NCI-H69 (cell line): Measurements from ENCODE around the gene NDUFA12.

Experiments
- DNase-seq: peaks from one replicate; lab custom pipeline; 2025; lab: John Stamatoyannopoulos, UW

Gene NDUFA12

DNA sequence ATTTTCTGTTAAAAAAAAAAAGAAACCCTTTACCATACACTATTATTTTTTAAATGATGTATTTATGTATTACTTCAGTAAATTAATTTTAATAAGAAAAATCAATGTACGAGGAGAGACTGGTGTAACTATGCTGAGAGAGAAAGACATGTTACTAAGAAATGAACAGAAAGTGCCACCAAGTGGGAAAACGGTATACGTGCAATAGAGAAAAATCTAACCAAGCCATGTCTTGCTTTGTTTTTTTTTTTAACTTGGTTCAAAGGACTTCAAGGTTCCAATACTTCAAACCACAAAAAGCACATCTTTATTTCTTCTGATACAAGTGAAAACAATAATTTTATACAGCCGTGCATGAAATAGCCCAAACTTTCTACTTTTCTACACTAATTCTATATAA is 22.9 kb downstream of the NDUFA12 start:
- DNase-seq: no peak

- DNase-seq: no peak
Measured at GRCh38 chr12:94979941-94980340, 23.6 kb downstream of the NDUFA12 start.

- peak; percentile 56 for DNase-seq
Measured at GRCh38 chr12:94977766-94978468, 25.6 kb downstream of the NDUFA12 start.

GRCh38 chr12:94973221-94973620 is 30.3 kb downstream of the NDUFA12 start:
- no peak for DNase-seq

GRCh38 chr12:94972795-94973194 is 30.7 kb downstream of the NDUFA12 start:
- DNase-seq: no peak

DNA sequence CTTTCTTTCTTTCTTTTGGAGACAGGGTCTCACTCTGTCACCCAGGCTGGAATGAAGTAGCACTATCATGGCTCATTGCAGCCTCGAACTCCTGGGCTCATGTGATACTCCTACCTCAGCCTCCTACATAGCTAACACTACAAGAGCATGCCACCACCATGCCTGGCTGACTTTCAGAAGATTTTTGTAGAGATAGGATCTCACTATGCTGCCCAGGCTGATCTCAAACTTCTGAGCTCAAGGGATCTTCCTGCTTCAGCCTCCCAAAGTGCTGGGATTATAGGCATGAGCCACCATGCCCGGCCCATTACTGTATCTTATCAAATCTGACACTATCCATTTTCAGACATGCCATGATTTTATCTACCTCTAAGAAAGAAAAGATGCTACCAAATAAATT is 31.6 kb downstream of the NDUFA12 start:
- DNase-seq: no peak

GRCh38 chr12:94970560-94970959 is 32.9 kb downstream of the NDUFA12 start:
- DNase-seq: no peak

DNA sequence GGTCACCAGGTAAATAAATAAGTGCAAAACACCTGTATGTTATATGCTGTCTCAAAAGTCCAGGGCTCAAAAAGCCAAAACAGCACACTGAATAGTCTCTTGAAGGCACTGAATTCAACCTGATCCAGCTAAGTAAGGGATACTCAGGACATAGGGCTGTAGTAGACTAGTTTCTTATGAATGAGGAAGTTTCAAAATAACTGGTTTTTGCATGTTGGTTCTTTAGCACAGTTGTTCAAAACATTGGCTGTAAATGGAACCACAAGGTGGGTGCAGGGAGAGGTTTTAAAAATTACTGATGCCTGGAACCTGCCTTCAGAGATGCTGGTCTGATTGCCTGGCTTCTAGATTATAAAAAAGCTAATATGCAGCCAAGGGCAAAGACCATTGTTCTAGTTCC is 34.1 kb downstream of the NDUFA12 start:
- no peak for DNase-seq

DNA sequence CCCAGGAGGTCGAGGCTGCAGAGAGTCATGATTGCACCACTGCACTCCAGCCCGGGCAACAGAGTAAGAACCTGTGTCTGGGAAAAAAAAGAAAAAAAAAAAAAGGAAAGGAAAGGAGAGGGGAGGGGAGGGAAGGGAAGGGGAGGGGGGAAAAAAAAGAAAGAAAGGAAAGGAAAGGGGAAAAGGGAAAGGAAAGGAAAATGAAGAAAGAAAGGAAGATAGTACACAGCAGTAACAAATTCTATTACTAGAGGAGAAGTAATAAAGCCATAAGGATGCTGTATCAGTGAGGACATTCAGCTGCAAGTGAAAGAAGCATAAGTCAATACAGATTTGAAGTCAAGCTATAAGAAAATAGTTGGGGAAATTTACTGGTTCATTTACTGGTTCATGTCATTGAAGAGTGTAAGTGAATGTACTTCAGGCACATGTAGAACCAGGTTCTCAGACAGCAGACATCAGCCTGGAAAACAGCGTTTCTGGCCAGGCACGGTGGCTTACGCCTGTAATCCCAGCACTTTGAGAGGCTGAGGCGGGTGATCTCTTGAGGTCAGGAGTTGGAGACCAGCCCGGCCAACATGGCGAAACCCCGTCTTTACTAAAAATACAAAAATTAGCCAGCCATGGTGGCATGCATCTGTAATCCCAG is 37.4 kb downstream of the NDUFA12 start:
- no peak for DNase-seq

DNA sequence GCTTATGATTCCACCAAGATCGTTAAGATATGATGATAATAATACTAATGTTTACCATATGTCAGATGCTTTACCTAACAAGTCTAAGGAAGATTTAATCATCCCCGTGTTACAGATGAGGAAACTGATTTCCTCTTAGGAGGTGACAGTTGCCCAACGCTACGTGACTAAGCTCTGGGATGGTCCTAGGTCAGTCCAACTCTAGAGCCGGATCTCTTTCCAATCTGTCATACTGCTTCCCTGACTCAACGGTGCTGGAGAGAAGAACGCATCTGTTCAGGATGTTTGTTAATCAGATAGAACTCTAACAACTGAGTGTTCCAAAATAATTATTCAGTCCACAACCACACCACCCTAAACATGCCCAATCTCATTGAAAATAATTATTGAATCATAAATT is 39.8 kb downstream of the NDUFA12 start:
- no peak for DNase-seq

DNA sequence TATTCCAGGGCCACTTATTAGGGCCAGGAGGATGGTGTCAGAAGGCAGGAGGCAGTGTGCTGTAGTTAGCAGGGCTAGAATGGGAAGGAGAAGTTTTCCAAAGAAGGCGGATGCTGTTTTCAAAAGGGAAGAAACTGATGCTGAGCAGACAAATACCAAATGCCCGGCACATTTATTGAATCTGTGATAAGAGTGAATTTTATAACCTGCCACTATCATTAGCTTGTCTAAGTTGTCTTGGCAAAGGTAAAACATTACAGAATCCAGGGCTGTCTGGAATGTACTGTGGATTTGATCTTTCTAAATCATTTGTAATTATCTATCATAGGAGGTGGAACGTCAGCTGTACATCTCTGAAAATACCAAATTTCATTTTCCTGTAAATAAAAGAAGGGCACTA is 40.8 kb downstream of the NDUFA12 start:
- no peak for DNase-seq

DNA sequence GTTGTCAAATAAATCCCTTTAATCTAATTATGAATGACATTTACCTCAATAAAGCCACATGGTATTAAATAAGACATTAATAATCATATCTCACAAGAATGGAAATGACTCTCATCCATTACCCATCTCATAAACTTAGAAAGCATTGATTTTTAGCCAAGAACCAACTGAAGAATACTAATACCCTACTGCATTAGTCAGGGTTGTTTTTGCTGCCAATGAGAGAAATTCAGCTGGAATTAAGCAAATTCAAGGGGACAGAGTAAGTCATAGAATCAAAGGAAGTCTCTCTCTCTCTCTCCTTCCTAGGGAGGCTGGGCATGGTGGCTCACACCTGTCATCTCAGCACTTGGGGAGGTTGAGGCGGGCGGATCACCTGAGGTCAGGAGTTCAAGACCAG is 41.6 kb downstream of the NDUFA12 start:
- DNase-seq: no peak

GRCh38 chr12:94961256-94961824 is 42.2 kb downstream of the NDUFA12 start:
- DNase-seq: no peak

DNA sequence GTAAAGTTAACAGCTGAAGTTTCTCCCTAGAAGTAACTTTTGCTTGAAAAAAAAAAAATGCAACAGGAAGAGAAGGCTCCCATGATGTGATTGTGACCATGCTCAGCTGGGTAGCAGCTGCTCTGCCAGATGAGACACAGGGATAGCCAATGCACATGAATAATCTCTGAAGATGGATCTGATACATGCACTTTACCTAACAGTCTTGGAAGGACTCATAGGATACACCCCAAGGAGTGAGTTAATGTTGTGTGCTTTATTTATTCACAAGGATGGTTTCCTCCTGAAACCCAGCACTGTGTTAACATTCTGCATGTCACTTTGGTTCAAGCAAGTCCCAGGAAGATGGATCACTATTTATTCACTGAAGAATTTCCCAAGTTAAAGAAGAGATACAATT is 46.5 kb downstream of the NDUFA12 start:
- DNase-seq: no peak

DNA sequence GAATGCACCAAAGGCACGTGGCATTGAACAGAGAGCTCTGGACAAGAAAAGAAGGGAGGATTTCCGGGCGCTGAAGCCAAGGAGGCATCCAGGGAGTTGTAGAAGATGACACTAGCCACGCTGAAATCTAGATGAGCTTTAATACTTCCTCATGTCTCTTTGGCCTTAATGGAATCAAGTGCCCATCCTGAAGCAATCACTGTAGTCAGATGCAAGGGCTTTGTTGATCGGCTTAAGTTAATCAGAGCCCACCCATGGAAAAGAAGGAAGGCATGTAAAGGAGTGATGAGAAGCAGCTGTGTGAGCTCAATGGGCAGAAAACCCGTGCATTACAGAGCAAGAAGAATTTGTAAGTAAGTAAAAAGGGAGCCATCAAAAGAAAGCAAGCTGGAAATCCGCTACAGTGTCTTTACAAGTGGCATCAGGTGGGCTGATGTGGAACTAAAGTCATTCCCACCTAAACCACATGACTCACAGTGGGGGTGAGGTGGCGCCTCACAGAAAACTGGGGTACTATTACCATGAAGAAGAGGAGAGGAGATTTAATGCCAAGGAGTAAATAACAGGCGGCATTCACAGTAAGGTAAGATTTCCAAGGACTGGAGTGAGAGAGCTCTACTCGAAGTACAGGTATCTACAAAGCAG is 48.4 kb downstream of the NDUFA12 start:
- no peak for DNase-seq

DNA sequence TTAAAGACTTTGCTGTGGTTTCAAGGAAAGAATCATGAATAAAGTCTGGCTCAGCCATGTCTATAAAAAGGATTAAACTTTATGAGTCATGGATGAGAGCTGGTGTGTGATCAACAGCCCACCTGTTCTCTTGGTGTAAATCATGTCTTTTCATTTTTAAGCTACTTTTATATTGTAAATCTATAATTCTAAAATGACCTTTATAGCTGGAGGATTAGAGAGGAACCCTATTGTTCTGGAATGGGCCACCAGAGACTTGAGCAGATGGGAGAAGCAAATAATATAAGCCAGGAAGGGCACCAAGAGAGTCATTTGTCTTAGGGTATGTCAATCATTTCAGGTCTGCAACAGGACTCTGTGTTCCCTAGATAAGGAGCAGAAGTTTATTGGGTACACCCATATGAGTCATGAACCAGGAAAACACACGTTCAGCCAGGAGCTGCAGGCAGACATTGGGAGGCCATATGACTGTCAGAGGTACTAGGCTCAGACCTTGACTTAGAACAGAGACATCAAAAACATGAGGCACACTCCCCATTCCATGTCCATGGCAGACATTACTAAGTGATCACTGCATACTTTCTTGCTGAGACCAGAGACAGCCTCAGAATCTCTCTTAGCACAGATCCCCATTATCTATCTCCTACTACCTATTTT is 49.3 kb downstream of the NDUFA12 start:
- DNase-seq: peak; percentile 18

- no peak for DNase-seq
Measured at GRCh38 chr12:94952325-94952724, 51.2 kb downstream of the NDUFA12 start.

DNA sequence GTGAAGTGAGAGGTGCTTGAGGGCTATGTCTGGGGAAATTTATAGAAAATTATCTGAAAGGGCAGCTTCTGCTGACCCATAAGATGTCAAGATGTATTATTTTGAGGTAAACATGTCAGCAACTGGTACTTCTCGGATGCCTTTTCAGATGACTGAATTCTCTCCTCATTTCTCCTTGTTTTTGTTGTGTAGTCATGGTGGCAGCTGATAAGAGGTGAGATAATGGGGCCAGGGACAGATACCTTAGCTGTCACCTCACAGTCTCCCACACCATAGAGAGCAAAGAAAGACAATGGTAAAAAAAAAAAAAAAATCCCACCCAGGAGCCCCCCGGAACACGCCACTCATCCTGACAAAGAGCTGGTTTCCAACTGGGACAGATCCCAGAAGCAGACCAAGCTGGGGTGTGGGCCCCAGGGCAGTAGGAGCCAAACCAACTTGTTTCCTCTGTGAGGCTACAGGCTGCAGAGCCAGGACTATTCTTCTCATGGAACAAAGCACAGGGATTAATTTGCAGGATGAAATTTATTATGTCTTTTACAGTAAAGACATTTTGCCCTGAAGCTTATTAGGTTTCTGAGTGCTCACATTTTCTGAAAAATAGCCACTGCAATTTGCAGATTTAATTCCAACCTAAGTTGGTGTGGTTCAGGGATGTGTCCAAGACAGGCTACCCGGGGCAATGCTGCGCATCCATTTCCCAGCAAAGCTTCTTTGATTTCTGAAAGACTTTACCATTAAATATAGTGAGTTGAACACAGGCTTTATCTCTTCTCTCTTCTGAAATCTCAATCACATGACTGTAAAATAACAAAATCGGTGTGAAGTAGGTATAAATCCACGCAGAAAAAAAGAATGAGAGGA is 52.2 kb downstream of the NDUFA12 start:
- DNase-seq: no peak

GRCh38 chr12:94948232-94948810 is 55.2 kb downstream of the NDUFA12 start:
- DNase-seq: peak; percentile 28

- no peak for DNase-seq
Measured at GRCh38 chr12:94942663-94943062, 60.8 kb downstream of the NDUFA12 start.

DNA sequence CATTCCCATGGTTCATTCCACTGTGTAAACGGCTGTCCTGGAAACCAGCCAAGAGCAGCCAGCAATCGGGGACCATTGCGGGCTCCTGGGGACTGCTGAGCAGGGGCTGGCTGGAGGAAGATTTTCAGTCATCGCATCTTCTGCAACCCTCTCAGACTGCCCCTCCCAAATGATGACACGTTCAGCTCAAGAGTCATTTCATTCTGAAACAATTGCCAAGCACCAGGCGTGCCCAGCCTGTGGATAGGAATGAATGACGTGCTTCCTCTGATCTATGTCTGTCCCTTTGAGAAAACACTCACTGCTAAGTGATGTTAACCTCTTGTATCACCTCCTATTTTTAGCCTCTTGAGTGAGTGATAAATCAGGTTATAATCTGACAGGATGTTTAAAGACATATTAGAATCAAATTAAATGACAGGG is 62.0 kb downstream of the NDUFA12 start:
- peak; percentile 48 for DNase-seq
